ENCODE results near the gene TCTN2. TPM values are rescaled to one million over a fixed set of nuclear protein-coding genes. Genes with fewer than 3 reads are reported as not detected.

The TCTN2 gene
- total and polyA plus RNA-seq, 2 experiments from 2014 or later: 2.7 to 6.0 TPM

DNA sequence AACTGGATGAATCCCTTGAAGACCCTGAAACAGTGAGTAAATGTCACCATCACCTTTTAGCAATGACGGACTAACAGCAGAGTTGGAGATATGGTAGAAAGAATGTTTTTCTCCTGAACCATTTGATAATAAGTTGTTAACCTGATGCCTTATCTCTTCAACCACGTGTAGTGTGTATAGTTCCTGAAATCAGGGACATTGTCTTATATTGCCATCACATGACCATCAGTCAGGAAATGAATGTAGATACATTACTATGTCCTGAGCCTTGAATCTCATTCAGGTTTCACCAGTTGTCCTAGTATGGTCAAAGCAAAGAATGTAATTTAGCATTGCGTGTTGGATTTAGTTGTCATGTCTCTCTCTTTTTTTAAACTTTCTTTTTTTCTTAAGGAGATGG is 57.0 kb downstream of the TCTN2 start:
- Histone ChIP-seq H3K36me3 (ENCODE audit: insufficient read depth) (peaks cover 58% of the 10 kb centered on the region), H2AFZ (no peak overlapping the region), H3K27me3 (ENCODE audit: insufficient read depth) (no peaks in the 10 kb centered on the region), H3K4me1 (ENCODE audit: insufficient read depth) (no peaks in the 10 kb centered on the region), H3F3A (replicated peaks; ENCODE audit: low read depth) (no peaks in the 10 kb centered on the region), H4K20me1 (replicated peaks; ENCODE audit: insufficient read depth) (peaks cover 22% of the 10 kb centered on the region), H3K79me2 (replicated peaks; ENCODE audit: insufficient read depth) (no peaks in the 10 kb centered on the region), H3K4me2 (no peak overlapping the region), H3K27ac (ENCODE audit: low read depth) (no peak overlapping the region), H3K4me3 (no peak overlapping the region), H3K9me2 (ENCODE audit: insufficient read depth) (no peaks in the 10 kb centered on the region)
- no peak overlapping the region for H3K4me3 Mint-ChIP-seq
- ATAC-seq (no peak), DNase-seq (ENCODE audit: low spot score) (no peak)
- no peaks in the 10 kb centered on the region for H3K4me1 Mint-ChIP-seq
- peaks cover 80% of the 10 kb centered on the region for H3K36me3 Mint-ChIP-seq (ENCODE audit: low read depth)
- no peaks in the 10 kb centered on the region for H3K9me3 Mint-ChIP-seq
- H3K27me3 Mint-ChIP-seq (ENCODE audit: insufficient read depth, low read depth, poor library complexity): peaks cover 3% of the 10 kb centered on the region
- no peak overlapping the region for H3K27ac Mint-ChIP-seq
- TF ChIP-seq ZNF331 (CRISPR knock-in tag; IDR thresholded peaks at IDR 0.05; ENCODE audit: low read depth): no peak
- no peak for TF ChIP-seq STAT1 (IDR thresholded peaks at IDR 0.05; ENCODE audit: unreplicated experiment)
- TF ChIP-seq, protein P1, sequence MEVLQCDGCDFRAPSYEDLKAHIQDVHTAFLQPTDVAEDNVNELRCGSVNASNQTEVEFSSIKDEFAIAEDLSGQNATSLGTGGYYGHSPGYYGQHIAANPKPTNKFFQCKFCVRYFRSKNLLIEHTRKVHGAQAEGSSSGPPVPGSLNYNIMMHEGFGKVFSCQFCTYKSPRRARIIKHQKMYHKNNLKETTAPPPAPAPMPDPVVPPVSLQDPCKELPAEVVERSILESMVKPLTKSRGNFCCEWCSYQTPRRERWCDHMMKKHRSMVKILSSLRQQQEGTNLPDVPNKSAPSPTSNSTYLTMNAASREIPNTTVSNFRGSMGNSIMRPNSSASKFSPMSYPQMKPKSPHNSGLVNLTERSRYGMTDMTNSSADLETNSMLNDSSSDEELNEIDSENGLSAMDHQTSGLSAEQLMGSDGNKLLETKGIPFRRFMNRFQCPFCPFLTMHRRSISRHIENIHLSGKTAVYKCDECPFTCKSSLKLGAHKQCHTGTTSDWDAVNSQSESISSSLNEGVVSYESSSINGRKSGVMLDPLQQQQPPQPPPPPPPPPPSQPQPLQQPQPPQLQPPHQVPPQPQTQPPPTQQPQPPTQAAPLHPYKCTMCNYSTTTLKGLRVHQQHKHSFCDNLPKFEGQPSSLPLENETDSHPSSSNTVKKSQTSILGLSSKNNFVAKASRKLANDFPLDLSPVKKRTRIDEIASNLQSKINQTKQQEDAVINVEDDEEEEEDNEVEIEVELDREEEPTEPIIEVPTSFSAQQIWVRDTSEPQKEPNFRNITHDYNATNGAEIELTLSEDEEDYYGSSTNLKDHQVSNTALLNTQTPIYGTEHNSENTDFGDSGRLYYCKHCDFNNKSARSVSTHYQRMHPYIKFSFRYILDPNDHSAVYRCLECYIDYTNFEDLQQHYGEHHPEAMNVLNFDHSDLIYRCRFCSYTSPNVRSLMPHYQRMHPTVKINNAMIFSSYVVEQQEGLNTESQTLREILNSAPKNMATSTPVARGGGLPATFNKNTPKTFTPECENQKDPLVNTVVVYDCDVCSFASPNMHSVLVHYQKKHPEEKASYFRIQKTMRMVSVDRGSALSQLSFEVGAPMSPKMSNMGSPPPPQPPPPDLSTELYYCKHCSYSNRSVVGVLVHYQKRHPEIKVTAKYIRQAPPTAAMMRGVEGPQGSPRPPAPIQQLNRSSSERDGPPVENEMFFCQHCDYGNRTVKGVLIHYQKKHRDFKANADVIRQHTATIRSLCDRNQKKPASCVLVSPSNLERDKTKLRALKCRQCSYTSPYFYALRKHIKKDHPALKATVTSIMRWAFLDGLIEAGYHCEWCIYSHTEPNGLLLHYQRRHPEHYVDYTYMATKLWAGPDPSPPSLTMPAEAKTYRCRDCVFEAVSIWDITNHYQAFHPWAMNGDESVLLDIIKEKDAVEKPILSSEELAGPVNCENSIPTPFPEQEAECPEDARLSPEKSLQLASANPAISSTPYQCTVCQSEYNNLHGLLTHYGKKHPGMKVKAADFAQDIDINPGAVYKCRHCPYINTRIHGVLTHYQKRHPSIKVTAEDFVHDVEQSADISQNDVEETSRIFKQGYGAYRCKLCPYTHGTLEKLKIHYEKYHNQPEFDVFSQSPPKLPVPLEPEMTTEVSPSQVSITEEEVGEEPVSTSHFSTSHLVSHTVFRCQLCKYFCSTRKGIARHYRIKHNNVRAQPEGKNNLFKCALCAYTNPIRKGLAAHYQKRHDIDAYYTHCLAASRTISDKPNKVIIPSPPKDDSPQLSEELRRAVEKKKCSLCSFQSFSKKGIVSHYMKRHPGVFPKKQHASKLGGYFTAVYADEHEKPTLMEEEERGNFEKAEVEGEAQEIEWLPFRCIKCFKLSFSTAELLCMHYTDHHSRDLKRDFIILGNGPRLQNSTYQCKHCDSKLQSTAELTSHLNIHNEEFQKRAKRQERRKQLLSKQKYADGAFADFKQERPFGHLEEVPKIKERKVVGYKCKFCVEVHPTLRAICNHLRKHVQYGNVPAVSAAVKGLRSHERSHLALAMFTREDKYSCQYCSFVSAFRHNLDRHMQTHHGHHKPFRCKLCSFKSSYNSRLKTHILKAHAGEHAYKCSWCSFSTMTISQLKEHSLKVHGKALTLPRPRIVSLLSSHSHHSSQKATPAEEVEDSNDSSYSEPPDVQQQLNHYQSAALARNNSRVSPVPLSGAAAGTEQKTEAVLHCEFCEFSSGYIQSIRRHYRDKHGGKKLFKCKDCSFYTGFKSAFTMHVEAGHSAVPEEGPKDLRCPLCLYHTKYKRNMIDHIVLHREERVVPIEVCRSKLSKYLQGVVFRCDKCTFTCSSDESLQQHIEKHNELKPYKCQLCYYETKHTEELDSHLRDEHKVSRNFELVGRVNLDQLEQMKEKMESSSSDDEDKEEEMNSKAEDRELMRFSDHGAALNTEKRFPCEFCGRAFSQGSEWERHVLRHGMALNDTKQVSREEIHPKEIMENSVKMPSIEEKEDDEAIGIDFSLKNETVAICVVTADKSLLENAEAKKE (CRISPR knock-in tag; IDR thresholded peaks at IDR 0.05): no peak
- TF ChIP-seq, protein P2, sequence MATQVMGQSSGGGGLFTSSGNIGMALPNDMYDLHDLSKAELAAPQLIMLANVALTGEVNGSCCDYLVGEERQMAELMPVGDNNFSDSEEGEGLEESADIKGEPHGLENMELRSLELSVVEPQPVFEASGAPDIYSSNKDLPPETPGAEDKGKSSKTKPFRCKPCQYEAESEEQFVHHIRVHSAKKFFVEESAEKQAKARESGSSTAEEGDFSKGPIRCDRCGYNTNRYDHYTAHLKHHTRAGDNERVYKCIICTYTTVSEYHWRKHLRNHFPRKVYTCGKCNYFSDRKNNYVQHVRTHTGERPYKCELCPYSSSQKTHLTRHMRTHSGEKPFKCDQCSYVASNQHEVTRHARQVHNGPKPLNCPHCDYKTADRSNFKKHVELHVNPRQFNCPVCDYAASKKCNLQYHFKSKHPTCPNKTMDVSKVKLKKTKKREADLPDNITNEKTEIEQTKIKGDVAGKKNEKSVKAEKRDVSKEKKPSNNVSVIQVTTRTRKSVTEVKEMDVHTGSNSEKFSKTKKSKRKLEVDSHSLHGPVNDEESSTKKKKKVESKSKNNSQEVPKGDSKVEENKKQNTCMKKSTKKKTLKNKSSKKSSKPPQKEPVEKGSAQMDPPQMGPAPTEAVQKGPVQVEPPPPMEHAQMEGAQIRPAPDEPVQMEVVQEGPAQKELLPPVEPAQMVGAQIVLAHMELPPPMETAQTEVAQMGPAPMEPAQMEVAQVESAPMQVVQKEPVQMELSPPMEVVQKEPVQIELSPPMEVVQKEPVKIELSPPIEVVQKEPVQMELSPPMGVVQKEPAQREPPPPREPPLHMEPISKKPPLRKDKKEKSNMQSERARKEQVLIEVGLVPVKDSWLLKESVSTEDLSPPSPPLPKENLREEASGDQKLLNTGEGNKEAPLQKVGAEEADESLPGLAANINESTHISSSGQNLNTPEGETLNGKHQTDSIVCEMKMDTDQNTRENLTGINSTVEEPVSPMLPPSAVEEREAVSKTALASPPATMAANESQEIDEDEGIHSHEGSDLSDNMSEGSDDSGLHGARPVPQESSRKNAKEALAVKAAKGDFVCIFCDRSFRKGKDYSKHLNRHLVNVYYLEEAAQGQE (IDR thresholded peaks at IDR 0.05; ENCODE audit: unreplicated experiment): no peak
- no peak for TF ChIP-seq EZH2 (IDR thresholded peaks at IDR 0.05; ENCODE audit: low read depth, unreplicated experiment)
- no peak for TF ChIP-seq JUNB (IDR thresholded peaks at IDR 0.05; ENCODE audit: unreplicated experiment)
- TF ChIP-seq ZNF114 (CRISPR knock-in tag; IDR thresholded peaks at IDR 0.05): no peak
- no peak for TF ChIP-seq POLR2AphosphoS5 (IDR thresholded peaks at IDR 0.05; ENCODE audit: low read depth)
- no peak for TF ChIP-seq CREB1 (CRISPR knock-in tag; IDR thresholded peaks at IDR 0.05; ENCODE audit: low read depth)
- no peak for TF ChIP-seq ETS1 (IDR thresholded peaks at IDR 0.05)
- no peak for TF ChIP-seq NANOG (IDR thresholded peaks at IDR 0.05; ENCODE audit: borderline replicate concordance)
- TF ChIP-seq, protein P3, sequence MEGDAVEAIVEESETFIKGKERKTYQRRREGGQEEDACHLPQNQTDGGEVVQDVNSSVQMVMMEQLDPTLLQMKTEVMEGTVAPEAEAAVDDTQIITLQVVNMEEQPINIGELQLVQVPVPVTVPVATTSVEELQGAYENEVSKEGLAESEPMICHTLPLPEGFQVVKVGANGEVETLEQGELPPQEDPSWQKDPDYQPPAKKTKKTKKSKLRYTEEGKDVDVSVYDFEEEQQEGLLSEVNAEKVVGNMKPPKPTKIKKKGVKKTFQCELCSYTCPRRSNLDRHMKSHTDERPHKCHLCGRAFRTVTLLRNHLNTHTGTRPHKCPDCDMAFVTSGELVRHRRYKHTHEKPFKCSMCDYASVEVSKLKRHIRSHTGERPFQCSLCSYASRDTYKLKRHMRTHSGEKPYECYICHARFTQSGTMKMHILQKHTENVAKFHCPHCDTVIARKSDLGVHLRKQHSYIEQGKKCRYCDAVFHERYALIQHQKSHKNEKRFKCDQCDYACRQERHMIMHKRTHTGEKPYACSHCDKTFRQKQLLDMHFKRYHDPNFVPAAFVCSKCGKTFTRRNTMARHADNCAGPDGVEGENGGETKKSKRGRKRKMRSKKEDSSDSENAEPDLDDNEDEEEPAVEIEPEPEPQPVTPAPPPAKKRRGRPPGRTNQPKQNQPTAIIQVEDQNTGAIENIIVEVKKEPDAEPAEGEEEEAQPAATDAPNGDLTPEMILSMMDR (conservative IDR thresholded peaks at IDR 0.05; ENCODE audit: low read depth in 2 of 2): no peak
- TF ChIP-seq EZH2phosphoT487 (IDR thresholded peaks at IDR 0.05; ENCODE audit: unreplicated experiment): no peak

Data from GM23338 (cell line).